ENCODE results near the gene RAMP3.

RAMP3 gene

DNA sequence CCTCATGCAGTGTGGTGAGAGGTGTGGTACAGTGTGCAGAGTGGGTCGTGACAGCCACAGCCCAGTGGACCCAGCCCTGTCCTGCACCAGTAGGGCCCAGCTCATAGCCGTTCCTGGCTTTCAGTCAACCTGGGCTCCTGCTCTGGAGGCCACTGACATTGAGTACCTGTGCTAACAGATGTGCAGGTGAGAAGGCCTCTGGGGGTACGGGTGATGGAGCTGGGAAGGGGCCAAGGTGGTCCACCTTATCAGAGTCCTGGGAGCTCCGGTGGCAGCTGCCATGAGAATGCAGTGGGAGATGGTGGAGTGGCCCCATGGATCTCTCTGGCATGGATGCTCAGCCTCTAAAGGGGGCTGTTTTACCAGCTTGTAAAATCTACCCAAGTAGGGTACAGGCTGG lies 40.0 kb upstream of the RAMP3 start:
- H3K27ac ChIP-seq, result no peak overlapping the region
- TF ChIP-seq, protein P1, sequence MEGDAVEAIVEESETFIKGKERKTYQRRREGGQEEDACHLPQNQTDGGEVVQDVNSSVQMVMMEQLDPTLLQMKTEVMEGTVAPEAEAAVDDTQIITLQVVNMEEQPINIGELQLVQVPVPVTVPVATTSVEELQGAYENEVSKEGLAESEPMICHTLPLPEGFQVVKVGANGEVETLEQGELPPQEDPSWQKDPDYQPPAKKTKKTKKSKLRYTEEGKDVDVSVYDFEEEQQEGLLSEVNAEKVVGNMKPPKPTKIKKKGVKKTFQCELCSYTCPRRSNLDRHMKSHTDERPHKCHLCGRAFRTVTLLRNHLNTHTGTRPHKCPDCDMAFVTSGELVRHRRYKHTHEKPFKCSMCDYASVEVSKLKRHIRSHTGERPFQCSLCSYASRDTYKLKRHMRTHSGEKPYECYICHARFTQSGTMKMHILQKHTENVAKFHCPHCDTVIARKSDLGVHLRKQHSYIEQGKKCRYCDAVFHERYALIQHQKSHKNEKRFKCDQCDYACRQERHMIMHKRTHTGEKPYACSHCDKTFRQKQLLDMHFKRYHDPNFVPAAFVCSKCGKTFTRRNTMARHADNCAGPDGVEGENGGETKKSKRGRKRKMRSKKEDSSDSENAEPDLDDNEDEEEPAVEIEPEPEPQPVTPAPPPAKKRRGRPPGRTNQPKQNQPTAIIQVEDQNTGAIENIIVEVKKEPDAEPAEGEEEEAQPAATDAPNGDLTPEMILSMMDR (conservative IDR thresholded peaks at IDR 0.05), result no peak

DNA sequence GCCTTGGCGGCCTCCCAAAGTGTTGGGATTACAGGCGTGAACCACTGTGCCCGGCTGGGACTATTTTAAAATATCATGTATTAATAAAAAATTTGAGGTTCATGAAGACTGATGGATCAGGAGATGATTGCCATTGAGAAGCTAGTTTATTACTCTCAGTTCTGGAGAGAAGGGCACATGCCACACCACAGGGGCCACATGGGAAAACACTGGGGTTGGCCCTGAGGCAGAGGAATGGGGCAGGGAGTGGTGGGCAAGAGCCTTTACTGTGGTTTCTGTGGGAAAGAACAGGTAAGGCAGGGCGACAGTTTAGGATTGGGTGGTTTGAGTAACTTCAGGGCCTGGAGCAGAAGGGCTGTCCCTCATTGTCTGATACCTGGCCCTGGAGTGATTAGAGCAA lies 39.3 kb upstream of the RAMP3 start:
- TF ChIP-seq, protein P1 (conservative IDR thresholded peaks at IDR 0.05), result no peak
- no peak overlapping the region for H3K27ac ChIP-seq

DNA sequence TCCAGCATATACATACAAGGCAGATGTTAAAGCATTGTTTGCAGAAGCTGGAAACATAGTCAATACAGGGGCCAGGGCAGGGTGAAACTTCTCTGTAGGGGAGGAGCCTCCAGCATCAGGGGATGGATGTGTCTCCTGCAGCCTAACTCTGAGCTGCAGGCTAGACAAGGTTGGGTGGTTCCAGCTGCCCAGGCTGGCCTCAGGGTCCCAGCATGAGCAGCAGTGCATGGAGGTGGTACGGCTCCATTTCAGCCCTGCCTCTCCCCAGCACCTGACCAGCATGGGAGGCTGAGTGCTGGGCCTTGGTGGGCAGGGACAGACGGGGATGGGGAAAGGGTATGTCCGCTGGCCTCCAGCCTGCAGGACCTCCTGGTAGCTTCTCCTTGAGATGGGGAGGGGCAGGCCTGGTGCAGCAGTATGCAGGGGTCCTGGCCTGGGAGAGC lies 38.7 kb upstream of the RAMP3 start:
- TF ChIP-seq, protein P1 (conservative IDR thresholded peaks at IDR 0.05), result no peak
- H3K27ac ChIP-seq, result no peak overlapping the region

DNA sequence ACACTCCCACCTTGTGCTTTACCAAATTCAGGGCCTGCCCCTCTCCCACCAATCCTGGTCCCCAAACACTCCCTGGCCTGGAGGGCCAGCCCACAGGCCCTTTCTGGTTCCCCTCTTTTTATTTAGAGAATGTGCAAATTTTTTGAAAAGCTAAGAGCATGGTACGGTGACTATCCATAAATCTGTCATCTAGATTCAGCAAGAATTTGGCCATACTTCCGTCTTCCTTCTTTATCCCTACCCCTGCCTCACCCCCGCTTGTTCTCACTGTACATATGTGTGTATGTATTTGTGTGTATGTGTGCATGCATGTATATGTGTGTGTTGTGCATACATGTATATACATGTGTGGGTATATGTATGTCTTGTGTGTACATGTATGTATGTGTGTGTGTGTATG lies 38.0 kb upstream of the RAMP3 start:
- H3K27ac ChIP-seq, result no peak overlapping the region
- TF ChIP-seq, protein P1 (conservative IDR thresholded peaks at IDR 0.05), result no peak

DNA sequence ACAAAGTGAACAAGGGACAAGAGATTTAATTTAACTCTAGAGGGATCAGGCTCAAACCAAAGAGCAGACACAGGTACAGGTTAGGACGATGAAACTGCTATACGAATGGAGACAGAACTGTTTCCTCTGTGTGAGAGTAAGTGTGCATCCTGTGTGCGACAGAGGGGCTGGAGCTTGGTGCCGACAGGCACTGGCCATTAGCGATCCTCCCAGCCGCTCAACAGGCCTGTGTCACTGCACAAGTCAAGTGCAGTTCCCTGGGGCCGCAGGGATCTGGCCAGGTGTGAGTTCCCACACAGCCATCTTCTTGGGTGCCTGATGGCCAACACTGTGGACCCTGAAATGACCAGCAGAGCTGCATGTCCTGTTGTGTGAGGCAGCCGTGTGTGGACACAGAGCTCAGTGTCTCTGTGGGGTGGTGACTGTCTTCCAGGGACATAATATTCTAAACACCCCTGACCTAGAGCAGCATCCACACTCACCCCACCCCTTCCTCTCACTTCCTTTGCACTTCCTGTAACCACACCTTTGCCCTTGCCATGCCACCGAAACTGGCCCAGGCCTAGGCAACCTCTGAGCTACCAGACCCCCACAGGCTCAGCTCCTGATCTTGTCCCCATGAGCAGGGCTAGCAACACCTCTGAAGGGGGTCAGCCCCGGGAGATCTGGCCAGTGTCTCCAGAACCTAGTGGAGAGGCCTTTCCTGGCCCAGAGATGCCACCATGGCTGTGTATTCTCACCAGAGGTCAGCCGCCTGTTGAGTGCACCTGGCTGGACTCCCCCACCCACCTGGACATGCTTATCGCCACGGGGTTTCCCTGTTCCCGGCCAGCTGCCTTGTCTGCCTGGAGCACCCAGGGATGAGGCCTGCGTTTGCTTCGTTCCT lies 34.4 kb upstream of the RAMP3 start:
- TF ChIP-seq, protein P1 (conservative IDR thresholded peaks at IDR 0.05), result no peak
- H3K27ac ChIP-seq, result no peak overlapping the region

DNA sequence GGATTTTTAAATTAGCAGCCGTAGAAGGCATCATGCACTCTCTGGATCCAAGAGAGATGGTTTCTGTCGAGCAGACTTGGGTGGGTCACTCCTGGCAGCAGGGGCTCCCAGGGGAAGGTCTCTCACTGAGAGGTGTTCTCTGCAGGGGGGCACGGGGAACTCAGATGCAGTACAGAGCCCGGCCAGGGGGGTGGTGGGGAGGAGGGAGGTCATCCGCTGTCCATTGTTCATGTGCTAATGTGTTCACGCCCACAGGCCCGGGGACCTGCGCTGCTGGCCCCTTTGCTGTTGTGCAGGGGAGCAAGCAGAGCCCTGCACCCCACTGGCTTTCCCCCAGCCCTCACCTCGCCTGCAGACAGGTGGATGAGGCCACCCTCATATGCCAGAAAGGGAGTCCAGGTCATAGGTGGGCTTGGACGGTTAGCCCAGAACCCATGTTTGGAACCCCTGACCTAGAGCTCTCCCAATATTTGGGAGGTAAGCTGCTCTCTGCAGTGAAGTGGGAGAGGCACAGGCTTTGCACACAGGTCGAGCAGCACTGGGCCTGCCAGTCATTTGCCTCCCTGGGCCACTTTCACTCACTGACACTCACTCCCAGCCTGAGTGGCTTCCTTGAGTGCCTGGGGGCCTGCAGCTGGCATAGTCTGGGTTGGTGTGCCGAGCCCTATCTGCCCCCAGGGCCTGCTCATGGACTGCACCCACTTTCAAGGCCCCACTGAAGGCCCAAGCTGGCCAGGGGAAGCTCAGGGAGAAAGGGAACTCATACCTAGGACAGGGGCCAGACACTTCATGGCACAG lies 33.5 kb upstream of the RAMP3 start:
- H3K27ac ChIP-seq, result no peak overlapping the region
- TF ChIP-seq, protein P1 (conservative IDR thresholded peaks at IDR 0.05), result no peak

DNA sequence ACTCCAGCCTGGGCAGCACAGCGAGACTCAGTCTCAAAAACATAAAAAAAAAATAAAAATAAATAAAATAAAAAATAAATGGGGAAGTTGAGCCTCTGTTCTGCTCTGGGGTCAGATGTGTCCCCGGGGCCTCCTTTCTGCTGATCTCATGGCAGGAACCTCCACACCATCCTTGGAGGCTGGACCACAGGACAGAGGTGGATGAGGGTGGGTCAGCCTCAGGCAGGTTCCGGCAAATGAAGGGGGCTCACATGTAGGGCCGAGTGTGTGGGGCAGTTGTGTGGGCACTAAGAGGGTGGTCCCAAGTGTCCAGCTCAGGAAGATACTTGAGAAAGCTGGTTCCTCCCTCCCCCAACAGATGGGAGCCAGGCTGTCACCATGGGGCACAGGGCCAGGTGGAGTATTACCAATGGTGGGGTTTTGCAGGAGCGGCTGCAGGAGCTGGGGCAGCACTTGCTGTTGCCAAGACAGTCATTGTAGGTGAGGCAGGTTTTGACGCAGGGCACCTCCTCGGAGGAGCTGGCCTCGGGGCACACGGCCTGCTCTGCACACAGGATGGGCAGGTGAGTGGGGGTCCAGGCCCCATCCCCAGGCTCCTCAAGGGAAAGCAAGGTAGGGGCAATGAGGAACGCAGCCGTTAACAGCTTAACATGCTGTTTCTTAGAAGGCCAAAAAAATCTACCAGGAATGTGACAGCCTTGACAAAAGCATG lies 32.2 kb upstream of the RAMP3 start:
- TF ChIP-seq, protein P1 (conservative IDR thresholded peaks at IDR 0.05), result no peak

More for the DNA sequence above, 32.2 kb upstream of the RAMP3 start:
- no peak overlapping the region for H3K27ac ChIP-seq

All from VCaP (cell line).